Activated T-cell treated with anti-CD3 and anti-CD28 coated beads for 4 hours (primary cell): Measurements from ENCODE around the gene KRT33A.
"Not testable (repeated sequence)": the region's sequence is repeated elsewhere in the genome, so short reads cannot be mapped to it uniquely, and the experiment has no call there.

Source experiments
- DNase-seq: peaks from one replicate; pipeline ENCODE4 v3.0.0-alpha.2; 2020

KRT33A gene

DNA sequence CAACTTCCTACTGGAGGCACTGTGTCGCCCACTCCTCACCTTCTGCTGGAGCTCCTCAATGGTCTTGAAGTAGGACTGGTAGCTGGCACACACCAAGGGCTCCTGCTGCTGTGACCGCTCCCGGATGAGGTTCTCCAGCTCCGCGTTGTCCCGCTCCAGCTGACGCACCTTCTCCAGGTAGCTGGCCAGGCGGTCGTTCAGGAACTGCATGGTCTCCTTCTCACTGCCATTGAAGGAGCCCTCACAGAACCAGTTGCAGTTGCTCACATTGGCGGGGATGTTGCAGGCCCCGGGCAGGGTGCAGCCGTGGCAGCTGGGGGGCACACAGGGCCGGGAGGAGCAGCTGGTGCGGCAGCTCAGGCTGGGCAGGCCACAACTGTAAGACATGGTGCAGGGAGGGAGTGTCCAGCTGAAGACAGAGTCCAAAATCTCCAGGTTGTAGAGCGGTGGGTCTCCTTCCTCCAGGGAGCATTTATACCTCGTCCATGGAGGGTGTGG is at the start of gene KRT33A:
Gene KRT33A, minus strand, starts transcription at position 448 of the 498 bp plus-strand sequence. Its CDS starts 61 bp downstream, at position 387.
- DNase-seq, result not testable (repeated sequence)

DNA sequence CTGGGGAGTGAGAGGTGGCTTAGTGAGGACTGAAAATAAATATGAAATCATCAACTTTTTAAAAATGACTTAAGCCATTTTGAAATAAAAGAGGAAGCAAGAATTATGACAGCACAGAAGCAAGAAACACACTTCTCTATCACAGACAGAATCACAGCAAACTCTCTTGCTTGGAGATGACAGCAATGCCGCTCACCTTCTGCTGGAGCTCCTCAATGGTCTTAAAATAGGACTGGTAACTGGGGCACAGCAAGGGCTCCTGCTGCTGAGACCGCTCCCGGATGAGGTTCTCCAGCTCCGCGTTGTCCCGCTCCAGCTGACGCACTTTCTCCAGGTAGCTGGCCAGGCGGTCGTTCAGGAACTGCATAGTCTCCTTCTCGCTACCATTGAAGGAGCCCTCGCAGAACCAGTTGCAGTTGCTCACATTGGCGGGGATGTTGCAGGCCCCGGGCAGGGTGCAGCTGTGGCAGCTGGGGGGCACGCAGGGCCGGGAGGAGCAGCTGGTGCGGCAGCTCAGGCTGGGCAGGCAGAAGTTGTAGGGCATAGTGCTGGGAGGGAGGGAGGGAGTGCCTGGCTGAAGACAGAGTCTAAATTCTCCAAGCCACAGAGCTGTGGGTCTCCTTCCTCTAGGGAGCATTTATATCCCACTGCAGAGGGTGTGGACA is 46.5 kb upstream of the KRT33A start, which contains the start of gene KRT31:
Gene KRT31, minus strand, starts transcription at position 613 of the 665 bp plus-strand sequence. Its CDS starts 69 bp downstream, at position 544.
- no peak for DNase-seq

DNA sequence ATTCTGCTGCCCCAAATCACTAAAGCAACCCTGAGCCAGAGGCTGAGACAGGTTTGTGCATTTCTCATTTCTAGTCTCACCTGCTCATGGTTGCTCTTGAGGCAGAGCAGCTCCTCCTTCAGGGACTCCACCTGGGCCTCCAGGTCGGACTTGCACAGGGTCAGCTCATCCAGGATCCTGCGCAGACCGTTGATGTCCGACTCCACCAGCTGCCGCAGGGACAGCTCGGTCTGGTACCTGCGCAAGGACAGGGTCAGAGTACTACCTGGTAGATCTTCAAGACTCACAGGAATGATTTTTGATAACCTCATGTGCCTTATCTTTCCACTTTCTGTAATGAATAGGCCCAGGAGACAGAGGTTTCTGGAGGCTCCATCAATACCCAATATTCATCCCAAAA is 45.7 kb upstream of the KRT33A start:
- no peak for DNase-seq

DNA sequence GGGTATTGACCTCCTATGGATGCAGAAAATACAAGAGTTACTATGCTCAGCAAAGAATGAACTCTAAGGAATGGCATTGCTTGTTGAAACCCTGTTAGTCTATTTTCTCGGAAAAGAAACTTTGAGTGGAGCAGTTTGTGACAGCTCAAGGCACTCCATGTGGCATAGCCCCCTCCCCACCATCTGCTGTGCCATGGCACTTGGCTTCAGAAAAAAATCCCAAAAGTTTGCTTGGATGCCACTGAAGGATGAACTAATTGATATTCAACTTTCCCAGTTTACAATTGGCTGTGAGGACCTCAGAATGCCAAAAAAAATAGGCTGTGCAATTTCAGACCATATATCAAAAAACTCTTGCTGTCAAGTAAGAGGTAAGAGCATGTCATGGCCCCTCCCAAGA is 45.0 kb upstream of the KRT33A start:
- DNase-seq, result no peak

DNA sequence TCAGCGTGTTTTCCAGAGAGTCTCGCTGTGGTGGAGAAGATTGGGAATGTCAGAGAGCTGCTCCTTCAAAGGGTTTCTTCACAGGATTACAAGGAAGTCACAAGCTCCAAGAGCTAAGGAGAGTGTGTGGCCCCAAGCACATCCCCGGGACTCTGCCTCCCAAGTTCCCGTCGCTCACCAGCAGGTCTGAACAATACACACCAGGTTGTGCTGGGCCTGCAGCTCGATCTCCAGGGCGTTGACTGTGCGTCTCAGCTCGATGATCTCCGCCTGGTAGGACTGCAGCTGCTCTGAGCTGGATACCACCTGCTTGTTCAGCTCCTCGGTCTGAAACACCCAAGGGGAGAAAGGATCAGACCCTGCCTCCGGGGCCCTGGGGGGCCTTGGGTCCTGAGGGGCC is 44.4 kb upstream of the KRT33A start:
- DNase-seq, result not testable (repeated sequence)

DNA sequence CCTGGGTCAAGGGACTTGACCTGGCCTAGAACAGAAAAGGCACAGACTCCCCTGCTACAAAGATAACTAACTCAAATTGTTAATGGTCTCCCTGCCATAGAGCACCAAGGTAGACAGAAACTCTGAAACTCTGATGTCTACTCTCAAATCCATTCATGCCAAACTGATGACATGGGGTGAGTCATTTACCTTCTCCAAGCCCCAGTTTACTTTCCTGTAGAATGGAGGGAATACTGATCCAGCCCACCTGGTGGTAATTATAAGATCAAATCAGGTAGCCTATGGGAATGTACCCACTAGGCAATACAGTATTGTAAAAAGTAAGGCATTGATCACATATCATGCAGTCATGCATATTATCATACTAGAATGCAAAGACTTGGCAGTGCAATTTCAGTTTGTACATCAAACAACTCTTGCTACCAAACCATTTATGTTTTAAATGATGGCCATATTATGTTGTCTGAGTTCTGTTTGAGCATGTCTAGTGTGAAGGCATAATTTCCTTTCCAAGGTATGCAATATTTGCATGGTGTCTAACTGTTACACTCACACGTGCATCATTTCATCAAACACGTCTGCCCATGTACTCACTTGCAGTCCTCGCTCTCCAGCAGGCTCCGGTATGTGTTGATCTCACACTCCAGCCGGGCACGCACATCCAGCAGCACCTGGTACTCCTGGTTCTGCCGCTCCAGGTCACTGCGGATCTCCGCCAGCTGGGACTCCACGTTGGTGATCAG is 43.8 kb upstream of the KRT33A start:
- DNase-seq, result no peak

DNA sequence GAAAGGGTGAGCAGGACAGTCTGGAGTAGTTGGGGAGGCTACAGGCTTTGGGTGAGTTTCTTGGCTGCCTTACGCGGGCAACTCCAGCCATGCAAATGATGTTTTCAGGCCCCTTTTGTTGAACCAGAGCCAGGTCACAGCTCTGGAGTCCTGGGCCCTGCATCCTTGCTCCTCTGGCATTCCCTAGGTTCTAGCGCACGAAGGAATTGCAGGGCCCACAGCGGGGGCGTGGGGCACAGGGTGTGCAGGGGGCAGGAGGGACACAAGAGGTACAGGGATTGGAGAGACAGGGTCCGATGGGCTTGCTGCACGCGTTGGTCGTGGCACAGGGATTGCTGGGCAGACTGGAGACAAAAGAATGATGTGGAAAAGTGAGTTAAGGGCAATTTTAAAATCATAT is 43.2 kb upstream of the KRT33A start:
- no peak for DNase-seq

DNA sequence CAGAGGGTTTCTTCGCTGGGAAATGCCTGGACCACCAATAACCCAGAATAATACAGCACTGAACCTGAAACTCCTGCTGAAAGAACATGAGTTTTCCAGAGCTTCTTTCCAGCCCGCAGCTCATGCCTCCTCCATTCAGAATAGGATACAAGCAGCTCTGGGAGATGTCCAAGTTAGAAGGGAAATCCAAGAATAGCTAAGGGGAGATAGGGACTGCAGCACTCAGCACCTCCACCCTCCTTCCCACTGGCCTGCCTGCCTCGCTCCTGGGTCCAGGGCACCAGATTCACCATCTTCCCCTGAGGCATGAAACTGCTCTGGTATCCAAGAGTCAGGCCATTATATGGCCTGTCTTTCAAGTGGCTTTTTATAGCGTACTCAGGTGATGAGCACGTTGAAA is 42.7 kb upstream of the KRT33A start:
- no peak for DNase-seq

DNA sequence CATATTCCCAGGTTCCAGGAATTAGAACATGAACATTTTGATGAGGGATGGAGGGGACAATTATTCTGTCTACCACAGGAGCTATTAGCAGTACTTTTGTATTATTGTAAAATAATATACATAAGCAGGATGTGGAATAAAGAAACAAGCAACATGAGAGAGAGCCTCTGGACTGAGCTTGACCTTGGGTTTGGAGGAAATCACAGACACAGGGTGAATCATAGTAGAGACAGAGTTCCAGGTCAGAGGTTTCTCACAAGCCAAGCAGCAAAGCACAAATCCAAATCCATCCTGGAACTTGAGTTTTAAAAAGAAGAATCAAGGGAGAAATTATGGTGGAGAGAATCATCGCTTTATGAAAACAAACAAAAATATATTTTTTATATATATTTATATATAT is 41.6 kb upstream of the KRT33A start:
- DNase-seq, result no peak

DNA sequence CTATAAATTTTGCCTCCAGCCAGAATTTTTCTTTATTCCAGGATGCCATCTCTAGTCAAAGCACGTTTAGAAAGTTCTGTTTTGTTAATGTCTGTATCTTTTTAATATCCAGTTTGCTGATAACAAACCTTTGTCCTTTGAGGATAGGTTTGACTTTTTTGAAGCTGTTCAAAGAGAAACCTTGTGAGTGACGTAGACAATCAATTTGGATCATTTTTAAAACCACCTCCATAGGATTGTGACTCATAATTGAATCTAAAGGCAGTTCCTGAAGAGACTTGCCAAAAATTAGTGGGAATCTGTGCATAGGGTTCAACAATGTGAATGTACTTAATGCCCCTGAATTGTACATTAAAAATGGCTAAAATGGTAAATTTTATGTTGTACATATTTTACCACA is 40.9 kb upstream of the KRT33A start:
- DNase-seq, result no peak

DNA sequence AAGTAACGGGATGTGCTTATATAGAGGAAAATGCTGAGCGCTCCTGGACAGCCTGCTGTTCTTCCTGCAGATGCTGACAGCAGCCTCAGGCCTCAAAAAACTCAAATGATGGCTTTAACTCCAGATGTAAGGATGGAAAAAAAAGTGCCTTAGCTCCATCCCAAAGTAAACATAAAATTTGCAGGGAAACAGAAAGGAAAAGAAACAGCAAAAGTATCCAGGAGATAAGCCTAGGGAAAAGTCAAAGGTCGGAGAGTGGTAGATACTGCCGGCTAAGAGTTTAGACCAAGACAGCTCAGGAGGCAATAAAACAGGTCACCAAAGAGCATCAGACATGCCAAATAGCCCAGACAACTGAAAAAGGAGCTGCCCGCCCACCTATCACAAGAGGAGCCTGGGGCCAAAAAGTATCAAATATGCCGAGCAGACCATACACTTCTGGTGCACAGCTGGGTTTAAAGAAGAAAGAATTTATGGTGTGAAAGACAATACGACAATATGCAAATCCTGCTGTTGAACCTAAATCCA is 39.8 kb upstream of the KRT33A start:
- DNase-seq, result no peak

DNA sequence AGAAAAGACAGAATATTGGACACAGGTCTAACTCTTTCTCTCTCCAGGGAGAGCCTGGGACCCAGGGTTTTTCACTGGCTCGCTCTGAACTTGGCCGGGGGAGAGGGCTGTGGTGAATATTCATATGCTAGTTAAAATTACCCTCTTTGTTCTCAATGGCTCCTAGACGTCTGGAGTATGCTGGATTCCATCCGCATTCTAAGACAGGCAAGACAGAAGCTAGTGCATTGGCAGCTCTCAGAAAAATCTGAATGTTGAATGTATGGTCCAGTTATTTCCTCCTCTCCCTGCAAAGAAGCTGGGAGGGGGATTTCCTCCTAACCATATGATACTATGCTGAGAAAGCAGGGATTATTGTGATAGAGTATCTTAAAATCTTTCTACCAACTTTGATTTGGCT is 37.0 kb upstream of the KRT33A start:
- no peak for DNase-seq

DNA sequence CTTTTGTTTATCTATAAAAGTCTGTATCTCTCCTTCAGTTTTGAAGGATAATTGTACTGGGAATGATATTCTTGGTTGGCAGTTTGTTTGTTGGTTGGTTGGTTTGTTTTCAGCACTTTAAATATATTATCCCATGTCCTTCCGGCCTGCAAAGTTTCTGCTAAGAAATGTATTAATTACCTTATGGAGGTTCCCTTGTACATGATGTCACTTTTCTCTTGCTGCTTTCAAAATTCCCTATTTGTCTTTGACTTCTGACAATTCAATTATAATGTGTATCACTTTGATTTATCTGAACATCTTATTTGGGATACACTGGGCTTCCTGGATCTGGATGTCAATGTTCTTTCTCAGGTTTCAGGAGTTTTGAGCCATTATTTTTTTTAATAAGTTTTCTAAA is 35.6 kb upstream of the KRT33A start:
- DNase-seq, result no peak

DNA sequence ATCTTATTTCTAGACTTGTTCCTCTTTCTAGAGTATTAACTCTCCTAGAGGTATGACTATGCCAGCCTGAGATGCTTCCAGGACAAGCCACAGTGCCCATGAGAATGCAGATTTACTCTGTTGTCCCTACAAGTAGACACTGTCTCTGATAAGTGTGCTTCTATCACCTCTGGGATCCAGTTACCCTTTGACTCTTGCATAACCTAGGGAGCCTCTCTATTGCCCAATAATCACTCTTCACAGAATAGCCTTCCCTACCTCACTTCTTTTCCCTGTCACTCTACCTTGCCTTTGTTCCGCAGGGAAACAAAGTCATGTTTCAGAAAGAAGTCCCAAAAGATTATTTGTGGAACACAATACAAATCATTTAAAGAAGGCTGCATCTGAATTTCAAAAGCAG is 33.1 kb upstream of the KRT33A start:
- DNase-seq, result no peak

DNA sequence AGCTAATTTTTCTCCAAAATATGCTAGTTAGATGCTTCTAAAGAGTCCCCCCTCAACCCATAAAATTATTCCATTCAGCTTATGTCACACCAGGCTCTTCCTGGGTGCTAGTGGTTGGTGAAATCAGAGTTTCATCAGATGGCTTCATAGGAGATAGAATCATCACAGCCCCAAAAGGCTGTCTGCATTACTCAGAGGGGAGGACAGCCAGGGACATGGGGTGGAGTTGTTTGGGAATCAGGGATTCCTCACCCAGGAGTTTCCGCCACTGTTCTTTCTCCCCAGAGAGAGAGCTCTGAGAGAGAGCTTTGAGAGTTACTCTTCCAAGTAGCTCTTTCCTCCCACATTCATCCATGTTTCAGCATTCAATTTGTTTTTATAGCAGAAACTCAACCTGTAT is 31.8 kb upstream of the KRT33A start:
- no peak for DNase-seq

DNA sequence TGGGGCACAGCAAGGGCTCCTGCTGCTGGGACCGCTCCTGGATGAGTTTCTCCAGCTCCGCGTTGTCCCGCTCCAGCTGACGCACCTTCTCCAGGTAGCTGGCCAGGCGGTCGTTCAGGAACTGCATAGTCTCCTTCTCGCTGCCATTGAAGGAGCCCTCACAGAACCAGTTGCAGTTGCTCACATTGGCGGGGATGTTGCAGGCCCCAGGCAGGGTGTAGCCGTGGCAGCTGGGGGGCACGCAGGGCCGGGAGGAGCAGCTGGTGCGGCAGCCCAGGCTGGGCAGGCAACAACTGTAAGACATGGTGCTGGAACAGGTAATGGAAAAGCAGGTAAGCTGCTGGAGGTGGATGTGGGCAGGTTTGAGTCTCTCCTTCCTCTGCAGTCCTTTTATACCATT is 31.3 kb upstream of the KRT33A start, which contains the start of gene KRT34:
Gene KRT34, minus strand, starts transcription at position 364 of the 400 bp plus-strand sequence. Its CDS starts 60 bp downstream, at position 304.
- DNase-seq, result not testable (repeated sequence)

DNA sequence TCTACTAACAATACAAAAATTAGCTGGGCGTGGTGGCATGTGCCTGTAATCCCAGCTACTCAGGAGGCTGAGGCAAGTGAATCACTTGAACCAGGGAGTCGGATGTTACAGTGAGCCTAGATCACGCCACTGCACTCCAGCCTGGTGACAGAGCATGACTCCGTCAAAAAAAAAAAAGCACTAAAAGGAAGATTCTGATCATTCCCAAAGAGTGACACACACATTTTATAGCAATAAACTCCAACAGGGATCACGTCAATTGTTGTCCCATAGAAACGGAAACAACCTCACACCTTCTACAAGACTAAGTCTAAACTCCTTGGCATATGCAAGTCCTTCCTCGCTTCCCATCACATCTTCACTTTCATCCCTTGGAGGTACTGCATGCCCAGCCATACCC is 29.5 kb upstream of the KRT33A start:
- not testable (repeated sequence) for DNase-seq

DNA sequence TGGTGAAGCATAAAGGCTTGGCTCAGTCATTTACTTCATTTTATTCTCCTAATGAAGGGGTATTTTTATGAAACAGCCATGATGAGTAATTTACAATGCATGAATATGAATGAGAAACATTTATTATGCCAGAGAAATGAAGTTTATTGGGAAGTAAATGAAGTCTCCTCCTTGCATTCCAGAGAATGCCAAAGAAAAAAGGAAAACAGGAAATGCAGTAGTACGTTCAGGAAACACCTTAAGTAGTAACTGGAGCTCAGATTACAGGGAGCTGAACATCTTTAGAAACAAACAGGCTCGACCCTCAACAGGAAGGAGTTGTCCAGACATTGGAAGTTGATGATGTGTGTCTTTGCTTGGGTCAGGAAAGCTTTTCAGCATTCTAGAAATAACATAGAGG is 26.9 kb upstream of the KRT33A start:
- no peak for DNase-seq

DNA sequence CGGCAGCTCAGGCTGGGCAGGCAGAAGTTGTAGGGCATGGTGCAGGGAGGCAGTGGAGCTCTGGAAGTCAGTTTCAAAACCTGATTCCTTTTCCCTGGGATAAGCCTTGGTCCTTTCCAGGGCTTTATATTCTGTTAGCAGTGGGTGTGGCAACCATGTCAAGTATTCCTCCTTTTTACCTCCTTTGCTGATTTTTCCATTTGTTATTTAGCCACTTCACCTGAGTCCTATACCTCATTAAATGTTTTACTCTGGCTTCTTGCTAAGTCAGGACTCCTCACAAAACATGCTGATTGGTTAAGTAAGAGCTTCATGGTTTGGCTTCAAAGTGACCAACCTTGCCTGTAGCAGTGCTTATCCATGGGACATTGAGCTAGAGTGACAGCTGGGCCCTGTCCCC is 19.1 kb upstream of the KRT33A start, which contains the start of gene KRT33B:
Gene KRT33B, minus strand, starts transcription at position 101 of the 400 bp plus-strand sequence. Its CDS starts 63 bp downstream, at position 38.
- DNase-seq, result no peak

DNA sequence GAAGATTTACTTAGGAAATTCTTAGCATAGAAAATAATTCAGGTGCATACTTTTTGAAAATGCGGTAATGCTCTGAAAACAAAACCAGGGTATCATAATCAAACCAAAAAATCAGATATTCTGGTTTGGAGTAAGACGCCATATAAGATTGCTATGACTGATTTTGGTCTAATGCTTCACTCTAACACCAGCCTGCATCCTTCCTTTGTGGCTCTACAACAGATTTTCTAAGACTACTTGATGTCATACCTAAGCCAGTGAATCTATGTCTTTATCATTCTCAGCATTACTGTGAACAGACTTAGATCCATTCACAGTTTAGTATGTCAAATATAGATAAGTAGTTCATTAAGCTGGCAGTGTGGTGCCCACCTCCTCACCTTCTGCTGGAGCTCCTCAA is 18.4 kb upstream of the KRT33A start:
- DNase-seq, result no peak

DNA sequence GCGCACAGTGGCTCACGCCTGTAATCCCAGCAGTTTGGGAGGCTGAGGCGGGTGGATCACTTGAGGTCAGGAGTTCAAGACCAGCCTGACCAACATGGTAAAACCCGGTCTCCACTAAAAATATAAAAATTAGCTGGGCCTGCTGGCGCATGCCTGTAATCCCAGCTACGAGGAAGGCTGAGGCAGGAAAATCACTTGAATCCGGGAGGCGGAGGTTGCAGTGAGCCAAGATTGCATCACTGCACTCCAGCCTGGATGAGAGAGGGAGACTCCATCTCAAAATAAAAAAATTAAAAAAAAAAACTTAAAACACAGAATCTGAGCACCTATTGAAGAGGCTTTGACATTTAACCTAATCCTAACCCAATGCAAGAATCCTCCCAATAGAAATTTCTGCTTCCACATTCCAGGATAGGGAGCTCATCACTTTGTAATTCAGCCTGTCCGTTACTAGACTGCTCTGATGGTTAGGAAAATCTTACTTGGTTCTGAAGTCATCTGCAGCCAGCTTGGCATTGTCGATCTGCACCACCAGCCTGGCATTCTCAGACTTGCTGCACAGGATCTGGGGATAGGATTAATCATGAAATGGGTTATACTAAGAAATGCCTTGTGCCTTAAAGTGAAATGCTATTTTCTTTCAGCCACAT is 16.9 kb upstream of the KRT33A start:
- DNase-seq, result no peak

DNA sequence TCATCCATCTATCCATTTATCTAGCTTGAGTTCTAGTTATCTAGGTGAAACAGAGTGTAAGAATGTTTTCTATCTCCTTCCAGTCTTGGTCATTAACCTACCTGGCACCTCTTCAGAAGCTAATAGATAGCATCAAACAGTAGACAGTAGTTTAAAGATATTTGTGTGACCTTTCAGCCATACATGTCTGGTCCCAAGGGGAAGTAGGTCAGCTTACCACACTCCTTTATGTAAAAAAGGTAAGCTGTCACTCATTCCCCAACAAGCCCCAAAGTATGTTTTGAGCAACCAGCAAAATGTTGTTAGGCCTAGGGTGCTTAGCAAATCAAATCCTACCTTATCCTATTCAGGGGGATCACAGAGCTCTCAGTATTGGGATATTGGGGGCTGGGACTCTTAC is 15.4 kb upstream of the KRT33A start:
- DNase-seq, result no peak

DNA sequence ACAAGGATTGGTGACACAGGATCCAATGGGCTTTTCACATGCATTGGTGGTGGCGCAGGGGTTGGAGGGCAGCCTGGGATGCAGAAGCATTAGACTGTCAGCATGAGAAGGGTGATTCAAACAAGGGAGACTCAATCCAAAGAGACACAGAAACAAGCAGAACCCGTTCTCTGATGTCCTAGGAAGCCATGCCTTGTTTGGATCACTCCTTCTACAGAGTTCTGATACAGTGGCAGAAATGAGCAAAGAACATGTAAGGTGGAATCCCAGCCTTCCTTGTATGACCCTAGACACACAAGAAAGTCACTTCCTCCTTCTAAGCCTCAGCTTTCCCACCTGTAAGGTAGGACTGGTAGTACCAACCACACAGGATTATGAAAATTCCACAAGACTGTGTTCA is 13.3 kb upstream of the KRT33A start:
- no peak for DNase-seq
